Activated CD4-positive, alpha-beta T cell treated with anti-CD3 and anti-CD28 coated beads, Interleukin-2, Interleukin-6, amounts not matched to agents 100 ng/mL and 50 ng/mL, durations not matched to agents 16 hours and 8 hours (primary cell): ENCODE results near the gene TIAM2.

Experiments used
- DNase-seq: peaks from one replicate; pipeline ENCODE4 v3.0.0-alpha.2; 2020

Gene TIAM2

DNA sequence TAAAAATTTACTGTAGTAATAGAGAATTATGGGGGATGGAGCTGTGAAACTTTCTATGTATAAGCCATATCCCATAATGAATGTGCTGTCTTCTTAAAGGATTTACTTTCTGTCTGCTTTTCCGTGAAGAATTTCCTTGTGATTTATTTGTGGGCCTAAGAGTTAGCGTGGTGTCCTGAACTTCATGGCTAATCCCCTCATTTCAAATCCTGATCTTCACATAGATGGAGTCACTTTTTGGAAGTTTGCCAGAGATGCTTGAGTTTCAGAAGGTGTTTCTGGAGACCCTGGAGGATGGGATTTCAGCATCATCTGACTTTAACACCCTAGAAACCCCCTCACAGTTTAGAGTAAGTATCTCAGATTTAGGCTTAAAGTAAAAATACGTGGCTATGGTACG is 249.3 kb downstream of the TIAM2 start:
- no peak for DNase-seq

DNA sequence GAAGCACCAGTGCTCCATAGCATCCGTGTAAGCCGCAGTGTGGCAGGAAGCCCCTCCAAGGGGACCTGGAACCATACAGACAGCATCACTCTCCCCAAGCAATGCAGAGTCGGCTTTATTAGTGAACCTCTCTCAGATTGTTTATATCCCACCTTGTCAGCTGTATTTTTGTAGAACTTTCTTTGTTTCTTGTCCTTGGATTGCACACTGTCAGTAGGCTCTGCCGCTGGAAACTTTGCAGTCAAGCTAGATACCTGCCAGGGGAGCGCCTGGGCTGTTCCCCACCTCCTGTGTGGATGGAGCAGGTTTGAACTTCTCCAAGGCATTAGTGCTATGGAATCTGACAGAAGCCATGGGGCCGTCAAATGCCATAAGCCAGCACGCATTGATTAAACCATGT is 250.1 kb downstream of the TIAM2 start:
- DNase-seq: no peak

DNA sequence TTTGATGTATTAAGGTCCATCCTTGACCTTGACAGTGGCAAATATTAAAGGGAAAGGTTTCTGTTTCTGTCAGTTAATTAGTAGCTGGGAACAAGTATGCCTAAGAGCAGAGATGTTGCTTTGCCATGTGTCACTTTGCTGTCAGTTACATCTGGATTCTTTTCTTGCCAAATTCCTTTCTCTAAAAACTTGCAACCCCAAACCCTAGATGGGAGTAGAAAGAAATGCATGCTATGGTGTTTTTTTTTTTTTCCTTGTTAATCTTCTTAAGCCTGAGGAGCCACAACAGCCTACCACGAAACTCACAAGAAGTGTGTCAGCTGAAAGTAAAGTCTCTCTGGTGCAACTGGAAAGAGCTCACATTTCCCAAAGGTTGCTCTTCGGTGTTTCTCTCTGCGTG is 250.7 kb downstream of the TIAM2 start:
- no peak for DNase-seq

DNA sequence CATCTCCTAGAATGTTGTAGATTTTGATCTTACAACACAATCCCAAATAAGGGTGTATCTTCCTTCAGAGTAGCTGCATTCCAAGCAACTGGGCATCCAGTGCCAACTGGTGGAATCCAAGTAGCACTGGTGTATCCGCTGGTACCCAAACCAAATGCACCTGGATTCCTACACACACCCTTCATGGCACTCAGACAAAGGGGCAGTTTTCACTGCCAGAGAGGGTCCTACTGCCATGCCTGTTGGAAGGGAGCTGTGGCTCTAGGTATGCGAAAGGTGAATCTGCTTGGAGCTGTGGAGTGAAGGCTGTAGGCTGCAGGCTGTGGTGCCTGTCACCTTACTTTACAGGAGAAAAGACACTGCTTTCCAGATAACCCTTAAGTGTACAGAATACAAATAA is 251.7 kb downstream of the TIAM2 start:
- no peak for DNase-seq

DNA sequence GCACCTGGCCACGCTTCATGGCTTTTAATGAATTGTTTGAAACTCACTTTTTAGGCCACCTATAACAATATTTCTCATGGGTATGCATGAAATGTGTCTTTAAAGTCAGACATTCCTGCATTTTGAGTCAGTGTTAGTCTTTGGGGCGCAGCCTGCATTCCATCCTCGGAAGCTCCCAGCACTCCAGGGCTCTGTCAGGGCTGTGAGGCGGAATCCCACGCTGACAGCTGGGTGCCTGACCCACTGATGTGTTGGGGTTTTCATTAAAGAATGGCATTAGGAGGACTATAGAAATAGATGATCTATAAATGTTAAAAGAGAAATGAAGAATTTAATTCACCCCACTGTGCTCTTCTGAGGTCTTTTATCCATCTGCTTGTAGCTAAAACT is 252.5 kb downstream of the TIAM2 start:
- no peak for DNase-seq

DNA sequence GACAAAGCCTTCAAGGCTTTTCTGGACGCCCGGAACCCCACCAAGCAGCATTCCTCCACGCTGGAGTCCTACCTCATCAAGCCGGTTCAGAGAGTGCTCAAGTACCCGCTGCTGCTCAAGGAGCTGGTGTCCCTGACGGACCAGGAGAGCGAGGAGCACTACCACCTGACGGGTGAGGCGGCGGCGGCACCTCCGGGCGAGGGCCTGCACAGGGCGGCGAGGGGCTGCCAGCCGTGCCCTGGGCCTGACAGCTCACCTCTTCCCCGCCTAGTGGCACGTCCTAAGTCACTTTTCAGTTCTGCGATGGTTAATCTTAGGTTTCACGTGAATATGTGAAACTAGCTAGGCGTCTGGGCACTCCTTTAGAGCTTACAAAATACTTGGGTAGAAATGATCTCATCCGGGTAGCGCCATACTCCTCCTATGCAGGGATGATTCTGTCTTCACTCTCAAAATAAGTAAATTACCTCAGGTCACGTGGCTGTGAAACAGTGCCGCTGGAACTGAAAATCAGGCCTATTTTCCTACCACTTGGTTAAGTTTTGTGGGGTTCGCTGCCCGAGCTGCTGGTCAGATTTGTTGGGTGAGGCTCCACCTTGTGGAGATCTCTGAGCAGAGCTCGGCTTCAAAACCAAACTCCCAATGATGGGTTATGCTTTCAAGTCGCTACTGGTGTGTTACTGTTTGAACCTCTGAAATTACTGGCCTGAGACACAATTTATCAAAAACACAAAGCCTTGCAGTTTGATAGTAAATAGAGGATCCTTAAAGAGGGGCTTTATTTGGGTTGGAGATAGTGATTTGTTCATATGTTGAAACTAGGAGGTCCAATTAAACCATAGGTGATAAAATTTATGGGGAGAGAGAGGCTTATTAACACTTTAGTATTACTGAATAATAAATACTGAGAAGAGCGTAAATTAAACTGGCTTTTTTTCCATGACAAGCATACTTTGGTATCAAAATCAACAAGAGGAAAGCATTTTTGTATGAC is 253.2 kb downstream of the TIAM2 start:
- peak; percentile 50 for DNase-seq

DNA sequence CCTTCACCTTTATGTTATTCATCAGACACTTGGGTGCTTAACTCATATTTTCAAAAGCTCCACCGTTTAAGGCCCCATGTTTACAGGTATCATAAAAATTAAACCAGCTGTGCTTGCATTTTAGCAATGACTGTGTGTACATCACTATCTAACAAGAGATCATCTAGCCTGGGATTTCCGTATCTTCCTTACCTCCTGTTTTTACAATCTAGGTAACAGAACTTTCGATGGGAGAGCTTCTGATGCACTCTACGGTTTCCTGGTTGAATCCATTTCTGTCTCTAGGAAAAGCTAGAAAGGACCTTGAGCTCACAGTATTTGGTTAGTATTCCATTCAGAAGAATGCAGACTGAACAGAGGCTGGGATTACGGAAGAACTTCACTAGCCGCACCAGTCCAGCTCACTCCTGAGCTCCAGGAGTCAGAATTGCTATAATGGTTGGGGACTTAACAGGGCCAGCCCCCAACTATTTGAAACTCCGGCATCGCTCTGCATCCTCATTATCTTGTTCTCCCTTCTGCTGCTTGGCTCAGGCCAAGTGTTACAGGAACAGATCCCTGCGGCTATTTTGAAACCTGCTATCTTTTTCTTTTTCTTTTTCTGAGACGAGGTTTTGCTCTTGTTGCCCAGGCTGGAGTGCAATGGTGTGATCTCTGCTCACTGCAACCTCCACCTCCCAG is 255.7 kb downstream of the TIAM2 start:
- no peak for DNase-seq

DNA sequence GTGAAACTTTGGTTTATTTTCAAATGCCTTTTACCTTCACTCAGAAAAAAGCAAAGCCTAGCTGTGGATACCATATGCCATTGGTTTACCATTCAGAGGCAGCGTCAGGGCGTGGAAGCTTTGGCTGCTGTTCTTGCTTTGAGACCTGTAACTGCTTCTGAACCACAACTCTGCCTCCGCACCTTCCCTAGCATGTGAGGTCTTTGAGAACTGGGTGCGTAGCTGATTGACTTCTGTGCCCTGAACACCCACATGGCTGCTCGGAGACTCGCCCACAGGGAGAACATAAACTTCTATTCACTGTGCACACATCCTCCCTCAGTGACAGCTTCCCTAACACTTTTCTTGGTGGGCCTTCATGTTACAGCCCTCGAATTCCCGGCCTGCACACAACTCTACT is 257.5 kb downstream of the TIAM2 start:
- no peak for DNase-seq

DNA sequence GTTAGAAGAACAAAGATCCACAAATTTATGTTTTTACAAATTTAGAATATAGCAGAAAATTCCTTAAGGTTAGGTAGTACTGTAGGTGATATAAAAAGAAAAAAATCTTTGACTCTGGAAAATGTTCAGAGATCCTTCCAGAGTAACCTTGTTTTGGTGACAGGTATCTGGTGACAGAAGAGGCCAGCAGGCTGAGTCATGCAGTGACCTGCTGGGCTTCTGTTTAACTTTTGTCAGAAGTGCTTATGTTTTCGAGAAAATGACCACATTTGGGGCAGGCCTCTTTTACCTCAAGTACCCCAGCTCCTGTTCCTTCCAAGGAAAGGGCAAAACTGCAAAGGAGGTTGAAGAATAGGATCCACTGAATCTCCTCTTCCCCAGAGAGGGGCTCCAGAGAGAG is 258.2 kb downstream of the TIAM2 start:
- DNase-seq: no peak

DNA sequence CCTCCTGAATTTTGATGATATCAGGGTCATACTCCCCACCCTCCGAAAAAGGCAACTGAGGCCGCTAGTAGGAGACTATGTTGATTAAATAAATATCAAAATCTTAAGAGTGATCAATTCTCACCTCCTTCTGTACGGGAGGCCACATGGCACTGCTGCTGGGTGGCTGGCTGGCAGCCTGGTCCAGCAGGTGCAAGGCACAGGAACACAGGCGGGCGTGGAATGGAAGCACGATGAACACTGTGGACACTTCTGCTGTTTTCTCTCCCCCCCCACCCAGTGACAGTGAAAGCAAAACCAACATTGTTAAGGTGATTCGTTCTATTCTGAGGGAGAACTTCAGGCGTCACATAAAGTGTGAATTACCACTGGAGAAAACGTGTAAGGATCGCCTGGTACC is 259.0 kb downstream of the TIAM2 start:
- no peak for DNase-seq

DNA sequence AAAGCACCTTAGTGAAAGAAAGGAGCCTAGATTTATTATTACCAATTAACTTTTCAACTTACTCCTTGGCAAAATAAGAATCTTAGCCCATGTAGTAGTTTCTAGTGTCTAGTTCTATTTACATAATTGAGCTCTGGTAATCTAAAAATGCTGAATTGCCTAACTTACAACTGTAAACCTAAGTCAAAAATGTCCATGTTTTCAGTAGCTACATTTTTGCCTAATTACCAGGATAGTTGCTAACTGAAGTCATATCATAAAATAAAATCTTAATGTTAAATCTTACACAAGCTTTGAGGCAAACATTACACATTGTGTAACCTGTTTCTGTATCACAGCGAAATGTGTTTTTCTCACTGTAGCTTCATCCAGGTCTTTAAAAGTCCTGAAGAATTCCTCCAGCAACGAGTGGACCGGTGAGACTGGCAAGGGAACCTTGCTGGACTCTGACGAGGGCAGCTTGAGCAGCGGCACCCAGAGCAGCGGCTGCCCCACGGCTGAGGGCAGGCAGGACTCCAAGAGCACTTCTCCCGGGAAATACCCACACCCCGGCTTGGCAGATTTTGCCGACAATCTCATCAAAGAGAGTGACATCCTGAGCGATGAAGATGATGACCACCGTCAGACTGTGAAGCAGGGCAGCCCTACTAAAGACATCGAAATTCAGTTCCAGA is 261.1 kb downstream of the TIAM2 start:
- DNase-seq: no peak

DNA sequence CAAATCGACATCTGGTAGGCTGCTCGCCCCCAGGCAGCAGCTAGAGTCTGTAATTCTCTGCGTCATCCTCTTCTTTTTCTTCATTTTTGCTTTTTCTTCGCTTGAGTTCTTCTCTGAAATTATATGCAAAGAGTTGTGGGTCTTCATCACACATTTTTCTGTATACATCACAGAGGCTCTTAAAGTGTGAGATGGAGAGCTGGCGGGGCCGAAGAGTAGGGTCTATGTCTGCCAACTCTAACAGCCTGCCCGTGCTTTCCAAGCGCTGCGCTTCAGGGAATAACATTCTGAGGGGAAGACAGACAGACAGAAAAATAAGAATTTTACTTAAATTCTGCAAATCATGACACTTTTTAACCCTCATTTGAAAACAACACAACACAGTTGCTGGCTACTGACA is 262.7 kb downstream of the TIAM2 start:
- no peak for DNase-seq

DNA sequence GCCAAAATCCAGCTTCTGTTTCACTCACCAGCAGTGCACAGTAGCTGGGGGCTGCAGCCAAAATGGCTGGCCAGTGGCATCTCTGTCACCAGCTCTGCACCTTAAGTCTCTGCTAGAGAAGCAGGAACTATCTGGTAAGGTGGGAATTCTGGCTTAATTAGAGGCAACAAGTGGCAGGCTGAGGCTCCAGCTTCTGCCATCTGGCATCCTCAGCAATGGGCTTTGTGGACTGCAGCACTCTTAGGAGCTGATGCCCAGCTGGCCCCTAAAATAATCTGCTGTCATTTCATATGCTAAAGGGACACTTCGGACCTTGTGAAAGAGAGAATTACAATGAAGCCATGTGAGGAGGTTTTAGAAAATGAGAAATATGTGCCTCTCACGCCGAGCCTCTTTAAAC is 264.1 kb downstream of the TIAM2 start:
- no peak for DNase-seq

DNA sequence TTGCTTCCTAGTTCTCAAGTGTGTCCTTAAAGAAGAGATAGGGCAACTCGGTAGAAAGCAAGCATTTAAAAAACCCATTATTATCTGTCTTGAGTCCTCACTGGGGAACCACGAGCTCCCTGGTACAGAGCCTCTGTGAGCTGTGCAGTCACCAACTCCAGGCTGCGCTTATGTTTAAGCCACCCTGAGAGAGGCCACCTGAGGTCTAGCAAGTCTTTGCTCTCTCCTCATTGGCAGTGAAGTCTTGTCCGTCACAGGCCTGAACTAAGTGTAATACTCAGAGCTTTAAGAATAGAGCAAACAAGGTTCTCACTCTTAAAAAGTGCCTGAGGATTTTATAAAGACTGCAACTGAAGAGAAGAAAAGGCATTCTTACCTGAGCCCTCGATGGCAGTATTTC is 264.8 kb downstream of the TIAM2 start:
- no peak for DNase-seq

DNA sequence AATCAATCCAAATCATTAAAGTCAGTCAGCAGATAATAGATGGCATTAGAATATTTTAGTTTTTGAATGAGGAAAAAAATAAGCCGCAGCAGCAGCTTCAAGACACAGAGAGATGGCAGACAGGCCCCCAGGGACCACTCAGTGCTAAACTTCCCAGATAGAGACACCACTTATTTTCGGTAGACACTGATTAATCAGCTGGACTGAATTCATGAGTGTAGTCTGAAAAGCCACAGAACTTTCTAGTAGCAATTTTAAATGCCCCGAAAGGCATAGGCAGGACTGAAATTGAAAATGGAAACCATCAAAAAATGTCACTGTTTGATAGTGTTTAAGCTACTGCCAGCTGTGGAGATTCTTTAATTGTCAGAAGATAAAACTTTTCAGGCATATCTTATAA is 265.6 kb downstream of the TIAM2 start:
- DNase-seq: no peak

DNA sequence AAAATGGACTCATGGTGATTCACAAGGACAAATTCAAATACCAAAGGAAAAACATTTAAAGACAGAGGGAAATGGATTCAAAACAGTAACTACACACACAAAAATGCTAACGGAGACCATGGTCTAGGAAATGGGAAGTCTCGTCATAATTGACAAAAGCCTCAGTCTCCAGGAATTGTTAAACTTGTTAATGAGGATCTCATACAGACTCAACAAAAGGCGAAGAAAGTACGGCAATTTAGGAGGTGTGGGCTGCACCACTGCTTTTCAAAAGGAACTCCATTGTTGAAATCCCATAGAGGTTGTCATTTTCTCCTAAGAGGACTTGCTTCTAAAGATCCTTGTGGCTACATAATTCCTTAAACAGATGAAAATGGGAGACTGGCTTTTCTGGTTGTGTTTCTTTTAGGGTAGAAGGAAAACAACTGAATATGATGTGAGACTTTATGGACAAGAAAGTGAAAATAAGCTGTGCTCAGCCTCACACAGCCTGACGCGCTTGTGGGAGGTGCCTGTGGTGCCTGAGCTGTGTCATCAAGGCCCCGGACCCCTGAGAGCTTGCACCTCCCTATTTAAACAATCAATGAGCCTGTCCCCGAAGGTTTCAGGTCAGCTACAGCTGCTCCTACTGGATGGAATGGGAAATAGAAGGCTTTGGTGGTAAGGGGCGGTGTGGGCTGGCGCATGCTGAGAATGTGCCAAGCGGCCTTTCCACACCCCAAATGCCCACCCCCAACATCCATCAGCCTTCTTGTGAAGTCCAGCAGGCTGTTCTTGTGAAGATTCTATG is 266.2 kb downstream of the TIAM2 start:
- DNase-seq: no peak

DNA sequence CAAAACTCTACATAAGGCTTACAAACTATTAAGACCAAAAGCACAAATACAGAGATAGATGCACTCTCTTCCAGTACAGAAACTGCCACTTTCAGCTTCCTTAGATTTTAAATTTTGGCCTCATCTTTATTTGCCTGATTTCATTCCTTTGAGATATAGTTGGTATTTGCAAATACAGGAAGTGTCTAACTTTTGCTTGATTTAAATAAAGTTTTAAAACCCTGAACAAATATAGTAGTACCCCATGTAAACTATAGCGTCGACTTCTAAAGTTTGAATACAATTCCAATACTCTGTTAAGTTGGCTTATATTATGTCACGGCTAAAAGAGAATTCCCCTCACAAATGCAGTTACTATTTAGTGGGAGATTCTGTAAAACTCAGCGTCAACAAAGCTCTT is 267.5 kb downstream of the TIAM2 start:
- no peak for DNase-seq

DNA sequence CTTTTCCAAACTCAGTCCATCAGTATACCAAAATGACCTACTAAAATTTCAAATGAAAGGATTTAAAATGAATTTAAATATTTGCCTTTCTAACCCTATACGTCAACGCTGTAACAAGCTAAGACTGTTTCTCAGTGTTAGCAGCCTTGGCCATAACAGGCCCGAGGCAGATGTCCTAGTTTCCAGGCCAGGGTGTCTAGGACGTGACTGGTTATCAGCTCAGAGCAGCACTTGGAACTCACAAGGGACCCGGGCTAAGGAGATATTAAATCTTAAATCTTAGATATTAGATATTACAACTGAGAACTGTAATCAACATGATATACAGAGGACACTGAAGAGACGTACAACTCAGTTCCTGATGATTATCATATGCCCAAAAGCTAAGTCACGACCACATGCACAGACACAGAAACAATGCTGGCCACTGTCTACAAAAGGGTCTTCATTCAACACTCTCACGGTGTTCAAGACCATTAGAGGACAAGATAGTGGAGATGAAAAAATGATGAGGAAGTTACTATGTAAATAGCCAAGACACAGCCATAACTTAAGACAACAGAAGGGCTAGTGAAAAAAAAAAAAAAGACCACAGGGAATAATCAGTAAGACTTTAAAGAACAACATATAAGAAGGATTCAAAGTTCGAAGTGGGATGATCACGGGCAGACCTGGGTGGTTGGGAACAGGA is 268.4 kb downstream of the TIAM2 start, which contains the start of gene CLDN20:
Gene CLDN20, plus strand, starts transcription at position 641 of the 691 bp plus-strand sequence. CDS start 11,707 bp downstream, outside the sequence.
- no peak for DNase-seq

DNA sequence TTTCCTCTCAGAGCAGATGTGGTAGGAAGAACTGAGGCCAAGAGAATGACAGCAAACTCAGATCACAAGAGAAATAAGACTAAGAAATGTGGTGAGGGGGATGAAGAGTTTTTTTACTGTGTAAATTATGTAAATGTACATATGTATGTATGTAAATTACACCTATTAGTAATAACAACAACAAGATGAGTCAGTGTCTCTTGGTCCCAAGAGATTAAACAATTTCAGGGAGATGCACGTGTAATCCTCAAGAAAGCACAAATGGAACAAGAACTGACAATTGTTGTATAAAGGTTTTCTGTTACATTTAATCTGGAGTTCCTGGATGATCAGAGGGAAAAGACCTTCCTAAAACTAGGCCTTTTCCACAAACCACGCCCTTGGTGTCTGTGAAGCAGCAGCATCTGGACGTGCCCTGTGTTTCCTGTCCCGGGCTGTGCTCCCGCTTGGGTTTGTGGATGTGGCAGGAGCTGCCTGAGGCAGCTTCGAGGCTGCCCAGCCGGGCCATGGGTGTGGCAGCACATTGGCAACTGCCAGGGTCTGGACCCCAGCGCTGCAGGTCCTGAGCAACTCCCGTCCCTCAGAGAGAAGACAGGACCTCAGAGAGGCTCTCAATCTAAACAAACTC is 269.7 kb downstream of the TIAM2 start:
- no peak for DNase-seq

DNA sequence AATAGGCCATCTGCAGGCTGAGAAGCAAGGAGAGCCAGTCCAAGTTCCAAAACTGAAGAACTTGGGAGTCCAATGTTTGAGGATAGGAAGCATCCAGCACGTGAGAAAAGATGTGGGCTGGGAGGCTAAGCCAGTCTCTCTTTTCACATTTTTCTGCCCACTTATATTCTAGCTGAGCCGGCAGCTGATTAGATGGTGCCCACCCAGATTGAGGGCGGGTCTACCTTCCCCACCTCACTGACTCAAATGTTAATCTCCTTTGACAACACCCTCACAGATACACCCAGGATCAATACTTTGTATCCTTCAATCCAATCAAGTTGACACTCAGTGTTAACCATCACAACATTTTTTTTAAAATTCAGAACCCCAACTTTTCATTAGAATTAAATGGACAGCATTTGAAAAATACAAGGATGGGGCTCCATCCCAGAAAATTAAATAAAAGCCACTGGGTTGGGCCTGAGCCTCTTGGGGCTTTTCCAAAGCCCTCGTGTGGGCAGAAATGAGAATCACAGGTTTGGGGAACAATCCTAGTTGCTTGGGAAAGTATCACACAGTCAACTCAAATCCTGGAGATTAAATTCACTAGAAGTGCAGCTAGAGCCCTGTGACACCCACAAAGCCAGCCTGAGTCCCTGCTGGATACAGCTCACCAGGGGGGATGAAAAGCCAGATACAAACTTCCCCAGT is 270.9 kb downstream of the TIAM2 start:
- DNase-seq: no peak

DNA sequence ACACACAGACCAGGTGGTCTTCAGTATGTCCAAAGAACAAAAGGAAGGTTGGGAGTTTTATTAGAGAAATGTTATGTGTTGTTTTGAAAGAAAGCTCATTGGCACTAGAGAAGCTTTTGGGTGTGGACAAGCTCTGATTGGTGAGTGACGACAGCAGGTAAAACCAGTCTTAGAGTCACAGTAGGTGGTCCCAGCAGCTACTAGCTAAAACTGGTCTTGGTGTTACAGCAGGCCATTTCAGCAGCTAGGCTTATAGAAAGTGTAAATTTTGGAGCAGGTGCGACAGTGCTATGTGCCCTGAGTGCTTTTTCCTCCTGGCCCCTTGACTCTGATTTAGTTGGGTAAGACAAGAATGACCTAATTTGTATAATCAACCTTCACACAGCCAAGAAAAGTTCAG is 272.3 kb downstream of the TIAM2 start:
- no peak for DNase-seq
